ENCODE measurements around the gene MTPN.

The MTPN gene

GRCh38 chr7:135905858-135906257, 71.3 kb downstream of the MTPN start:
- CTCF ChIA-PET = interaction anchor here (0.6 kb wide), 1 partner anchor 314 kb away, joined by 4 read pairs; no protein-coding TSS in a partner anchor
- TF ChIP-seq CTCF (conservative IDR thresholded peaks at IDR 0.05; ENCODE audit: low read depth) = no peak
- DNase-seq (ENCODE audit: low spot score) = no peak
- POLR2A ChIA-PET (ENCODE audit: low non-redundant PET) = no interaction called here
- H3K27ac ChIP-seq = no peak overlapping the region

DNA sequence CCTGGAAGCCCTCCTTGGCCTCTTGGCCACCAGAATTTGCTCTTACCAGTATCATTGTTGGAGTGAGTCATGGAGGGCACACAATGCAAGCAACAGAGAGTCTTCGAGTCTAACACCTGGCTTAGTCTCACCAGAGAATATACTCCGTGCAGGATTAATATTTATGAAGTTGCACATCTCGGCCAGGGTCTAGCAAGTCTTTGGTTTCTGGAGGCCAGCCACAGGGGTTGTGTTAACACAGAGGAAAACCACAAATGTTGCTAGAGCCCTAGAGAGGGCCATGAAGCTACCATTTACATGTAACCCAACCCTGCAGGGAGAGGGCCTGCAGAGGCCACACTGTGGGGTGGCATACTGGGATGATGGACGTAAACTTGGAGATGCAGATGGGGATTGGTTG, 71.8 kb downstream of the MTPN start:
- CTCF ChIA-PET = interaction anchor here (0.6 kb wide), 1 partner anchor 314 kb away, joined by 4 read pairs; no protein-coding TSS in a partner anchor
- POLR2A ChIA-PET (ENCODE audit: low non-redundant PET) = no interaction called here
- TF ChIP-seq CTCF (conservative IDR thresholded peaks at IDR 0.05; ENCODE audit: low read depth) = no peak
- no peak overlapping the region for H3K27ac ChIP-seq
- no peak for DNase-seq (ENCODE audit: low spot score)

GRCh38 chr7:135904282-135904681, 72.9 kb downstream of the MTPN start:
- H3K27ac ChIP-seq = no peak overlapping the region
- ChIA-PET CTCF (no interaction called here), POLR2A (ENCODE audit: low non-redundant PET) (no interaction called here)
- no peak for DNase-seq (ENCODE audit: low spot score)
- TF ChIP-seq CTCF (conservative IDR thresholded peaks at IDR 0.05; ENCODE audit: low read depth) = no peak

- TF ChIP-seq CTCF (conservative IDR thresholded peaks at IDR 0.05; ENCODE audit: low read depth) = no peak
- ChIA-PET CTCF (no interaction called here), POLR2A (ENCODE audit: low non-redundant PET) (no interaction called here)
- H3K27ac ChIP-seq = no peak overlapping the region
- DNase-seq (ENCODE audit: low spot score) = no peak
Observed at GRCh38 chr7:135901585-135902540, 75.3 kb downstream of the MTPN start.

- TF ChIP-seq CTCF (conservative IDR thresholded peaks at IDR 0.05; ENCODE audit: low read depth) = no peak
- ChIA-PET CTCF (no interaction called here), POLR2A (ENCODE audit: low non-redundant PET) (no interaction called here)
- no peak overlapping the region for H3K27ac ChIP-seq
- no peak for DNase-seq (ENCODE audit: low spot score)
Observed at GRCh38 chr7:135900065-135900546, 77.1 kb downstream of the MTPN start.

- no peak overlapping the region for H3K27ac ChIP-seq
- no peak for DNase-seq (ENCODE audit: low spot score)
- no peak for TF ChIP-seq CTCF (conservative IDR thresholded peaks at IDR 0.05; ENCODE audit: low read depth)
- ChIA-PET POLR2A (ENCODE audit: low non-redundant PET) (no interaction called here), CTCF (no interaction called here)
Observed at GRCh38 chr7:135899458-135900064, 77.6 kb downstream of the MTPN start.
